ENCODE measurements around the gene NUP210L. TPM values are rescaled to one million over a fixed set of nuclear protein-coding genes. Genes with fewer than 3 reads are reported as not detected.
A peak's percentile ranks its signal among the peaks of the same experiment; 100 is the strongest.

Gene NUP210L
- polyA plus RNA-seq (ENCODE audit: insufficient read length), result 0.17 TPM
- long read RNA-seq, donor 1, result 0 reads
- long read RNA-seq, donor 2, result 0 reads
- long read RNA-seq, donor 3, result 0 reads
- long read RNA-seq, donor 4, result 0 reads
- long read RNA-seq, donor 5, result 0 reads
- long read RNA-seq, donor 6, result 0 reads
- long read RNA-seq, donor 7, result 0 reads
- long read RNA-seq, donor 8, result 0 reads

DNA sequence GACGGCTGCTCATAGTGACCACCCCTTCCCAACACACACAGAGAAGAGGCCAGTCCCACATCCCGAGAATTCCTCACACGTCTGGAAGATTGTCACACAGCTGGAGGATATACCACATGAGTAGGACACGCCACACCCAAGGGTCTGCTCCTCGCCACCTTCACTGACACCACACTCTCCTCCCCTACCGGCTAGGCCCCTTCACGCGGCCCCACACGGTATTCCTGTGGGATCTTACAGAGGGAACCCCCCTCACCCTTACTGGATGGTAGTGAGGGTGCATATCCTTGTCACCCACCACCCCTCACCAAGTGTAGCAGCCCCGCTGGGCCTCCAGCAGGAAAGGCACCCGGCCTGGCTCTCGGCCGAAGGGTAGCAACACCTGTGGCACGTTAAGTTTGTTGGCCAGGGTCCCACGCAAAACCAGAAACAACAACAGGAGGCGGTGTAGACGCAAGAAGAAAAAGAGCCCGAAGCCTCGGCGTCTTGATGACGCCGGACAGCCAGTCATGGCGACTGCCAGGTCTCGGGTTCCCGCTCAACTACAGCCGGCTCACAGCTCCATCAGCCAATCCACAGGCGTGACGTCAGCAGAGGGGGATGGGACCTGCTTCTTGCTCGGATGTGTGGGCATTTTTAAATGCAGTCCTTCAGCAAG lies at the start of gene NUP210L:
TSS of gene NUP210L (minus strand) at position 540 of the 658 bp plus-strand sequence.
- peak; percentile 17 for DNase-seq

GRCh38 chr1:154199563-154199879 lies 44.6 kb upstream of the NUP210L start:
- DNase-seq, result no peak

- no peak for DNase-seq
These were observed 44.1 kb upstream of the NUP210L start for GRCh38 chr1:154198756-154199562.

GRCh38 chr1:154193821-154194220 lies 38.9 kb upstream of the NUP210L start:
- DNase-seq, result no peak

DNA sequence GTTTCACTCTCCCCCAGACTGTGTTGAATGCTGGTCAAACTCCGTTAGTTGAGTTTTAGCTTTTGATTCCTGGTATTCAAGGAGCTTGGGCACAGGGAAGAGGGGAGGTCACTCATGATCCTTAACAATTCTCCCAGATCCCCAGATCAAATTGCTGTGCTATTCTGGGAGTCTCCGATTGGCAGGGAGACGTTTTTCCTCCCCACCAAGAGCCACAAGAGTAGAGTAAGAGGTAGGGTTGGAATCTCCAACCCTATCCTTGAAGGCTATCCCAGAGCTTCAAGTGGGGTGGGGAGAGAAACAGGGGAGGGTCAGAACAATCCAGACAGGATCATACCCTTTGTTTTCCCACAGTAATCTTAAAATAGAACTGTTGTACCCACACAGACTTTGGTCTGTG lies 37.6 kb upstream of the NUP210L start:
- no peak for DNase-seq

- no peak for DNase-seq
These were observed 37.2 kb upstream of the NUP210L start, which contains the start of gene TPM3 for GRCh38 chr1:154191990-154192461. TPM3 (minus strand) TSS chr1:154192100; CDS start chr1:154192018, 82 bp downstream.

DNA sequence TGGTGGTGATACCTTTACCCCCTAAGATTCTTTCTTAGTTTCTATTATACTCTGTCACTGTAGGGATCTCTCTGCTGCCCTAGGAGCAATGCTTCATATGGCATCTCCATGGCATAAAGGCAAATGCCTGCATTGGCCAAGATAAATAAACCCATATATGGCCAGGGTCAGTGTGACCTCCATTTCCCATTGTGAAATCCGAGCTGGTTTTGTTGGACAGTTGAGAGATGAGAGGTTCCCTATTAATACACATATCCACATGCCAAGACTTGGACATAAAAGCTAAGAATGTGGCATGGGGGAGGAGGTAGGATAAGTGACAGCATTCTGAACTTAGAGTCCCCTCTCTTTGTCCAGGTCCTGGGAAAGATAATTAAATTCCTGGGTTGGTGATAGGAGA lies 35.7 kb upstream of the NUP210L start:
- no peak for DNase-seq

- DNase-seq, result no peak
These were observed 32.1 kb upstream of the NUP210L start for GRCh38 chr1:154186852-154187501.

DNA sequence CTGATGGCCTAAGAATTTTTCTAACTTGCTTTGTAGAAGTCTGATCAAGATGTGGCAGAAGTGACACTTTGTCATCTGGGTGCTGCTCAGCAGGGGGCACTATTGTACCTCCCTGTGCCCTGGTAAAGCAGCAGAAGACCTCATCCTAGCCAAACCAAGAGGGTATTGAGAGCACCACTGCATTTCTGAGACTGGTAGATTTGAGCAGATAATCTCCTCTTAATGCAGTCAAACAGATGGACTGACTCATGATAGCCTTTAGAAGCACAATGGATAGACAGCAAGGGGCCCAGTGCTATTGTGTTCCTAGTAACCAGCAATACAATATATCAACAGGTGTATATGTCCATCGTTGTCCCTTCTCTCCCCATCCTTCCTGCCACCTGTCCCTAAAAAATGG lies 31.3 kb upstream of the NUP210L start:
- no peak for DNase-seq

DNA sequence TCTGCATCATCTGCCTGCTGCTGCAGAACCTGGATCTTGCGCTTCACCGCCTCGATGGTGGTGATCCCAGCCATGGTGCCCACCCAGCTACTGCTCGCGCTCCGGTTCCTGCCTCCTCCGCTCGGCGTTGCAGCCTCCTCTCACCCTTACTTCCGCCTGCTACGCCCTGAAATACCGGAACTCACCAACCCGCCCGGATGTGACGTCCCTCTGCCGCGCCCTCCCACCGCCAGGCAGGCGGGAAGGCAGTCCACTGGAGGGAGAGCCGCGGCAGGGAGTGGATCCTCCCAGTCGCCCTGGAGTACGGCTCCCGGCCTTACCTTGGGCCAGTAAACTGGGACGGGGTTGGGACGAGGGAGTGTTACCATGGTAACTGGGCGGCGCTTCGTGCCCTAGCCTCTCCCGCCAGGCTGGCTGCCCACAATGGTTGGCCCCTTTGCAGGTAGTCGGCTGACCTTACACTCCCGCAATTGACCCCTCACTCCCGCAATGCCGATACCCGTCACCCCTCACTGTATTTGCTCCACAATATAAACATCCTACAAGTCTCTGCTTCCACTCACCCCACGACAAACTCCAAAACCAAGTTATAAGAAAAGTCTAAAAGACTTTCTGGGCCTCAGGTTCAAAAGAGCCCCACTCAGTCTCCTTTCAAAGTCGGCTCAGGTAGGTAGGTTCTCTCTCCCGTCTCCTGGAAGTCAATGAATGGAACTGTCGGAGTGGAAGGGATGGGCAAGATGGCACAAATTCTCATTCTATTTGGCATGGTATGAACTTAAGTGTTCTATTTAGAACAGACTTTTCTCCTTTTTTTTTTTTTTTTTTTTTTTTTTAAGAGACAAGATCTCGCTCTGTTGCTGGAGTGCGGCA lies 28.4 kb upstream of the NUP210L start:
- peak; percentile 94 for DNase-seq

GRCh38 chr1:154182344-154183045 lies 27.6 kb upstream of the NUP210L start:
- DNase-seq, result peak; percentile 27

DNA sequence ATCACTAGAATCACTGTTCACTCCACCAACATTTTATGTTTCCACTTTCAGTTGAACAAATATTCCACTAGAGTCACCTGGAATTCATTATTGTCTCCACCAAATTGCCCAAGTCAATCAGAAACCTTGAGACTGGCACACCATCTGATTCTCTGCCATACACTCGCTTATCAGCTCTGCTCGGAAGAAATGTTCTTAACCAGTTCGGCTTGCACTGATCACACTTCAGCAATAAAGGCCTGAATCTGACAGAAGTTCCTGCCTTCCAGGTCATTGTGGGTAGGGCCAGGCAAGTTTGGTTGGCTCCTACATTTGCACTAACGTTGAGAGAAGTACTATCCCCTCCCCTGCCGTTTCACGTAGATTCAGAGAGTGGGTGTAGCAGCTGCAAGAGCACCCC lies 27.1 kb upstream of the NUP210L start:
- DNase-seq, result no peak

GRCh38 chr1:154179946-154180687 lies 25.2 kb upstream of the NUP210L start:
- DNase-seq, result no peak

- no peak for DNase-seq
These were observed 24.3 kb upstream of the NUP210L start for GRCh38 chr1:154178911-154179811.

GRCh38 chr1:154178013-154178412 lies 23.1 kb upstream of the NUP210L start:
- no peak for DNase-seq

DNA sequence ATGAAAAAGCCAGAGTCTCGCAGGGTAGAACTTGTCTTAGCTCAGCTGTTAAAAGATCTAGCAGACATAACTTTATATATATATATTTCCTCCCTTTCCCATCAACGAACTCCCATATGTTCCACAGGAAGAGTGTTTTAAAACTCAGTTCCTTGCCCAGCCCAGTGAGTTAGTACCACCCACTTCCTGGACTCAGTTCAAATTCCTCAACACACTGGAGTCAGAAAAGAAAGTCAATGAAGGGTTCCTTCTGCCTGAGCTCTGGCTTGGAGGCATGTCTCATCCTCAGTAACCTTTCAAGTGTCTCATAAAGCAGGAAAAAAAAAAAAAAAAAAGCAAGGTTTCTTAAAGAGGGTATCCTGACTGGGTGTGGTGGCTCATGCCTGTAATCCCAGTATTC lies 21.5 kb upstream of the NUP210L start:
- peak; percentile 46 for DNase-seq

DNA sequence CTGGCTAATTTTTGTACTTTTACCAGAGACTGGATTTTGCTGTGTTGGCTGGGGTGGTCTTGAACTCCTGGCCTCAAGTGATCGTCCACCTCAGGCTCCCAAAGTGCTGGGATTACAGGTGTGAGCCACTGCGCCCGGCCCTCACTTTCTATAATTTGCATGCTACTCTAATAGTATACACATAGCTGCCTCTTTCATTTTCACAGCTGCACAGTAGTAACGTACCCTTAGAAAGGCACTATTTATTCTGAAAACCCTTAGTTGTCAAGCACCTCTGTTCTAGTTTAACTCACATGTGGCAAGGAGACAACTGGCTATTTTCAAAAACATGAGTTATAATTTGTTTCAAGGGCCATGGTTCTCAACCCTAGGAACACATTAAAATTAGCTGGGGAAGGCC lies 19.8 kb upstream of the NUP210L start:
- no peak for DNase-seq

- no peak for DNase-seq
These were observed 17.0 kb upstream of the NUP210L start for GRCh38 chr1:154171880-154172279.

- DNase-seq, result no peak
These were observed 16.3 kb upstream of the NUP210L start for GRCh38 chr1:154171223-154171583.
